Activated CD4-positive, alpha-beta memory T cell treated with anti-CD3 and anti-CD28 coated beads, Interleukin-2, amount 10 ng/mL, durations not matched to agents 7 days and 5 days (primary cell): ENCODE data around the gene FAM184B. TPM values are rescaled to one million over a fixed set of nuclear protein-coding genes. Genes with fewer than 3 reads are reported as not detected.

Experiments used
- CTCF ChIA-PET: fragments of 350-600 bp; sonication (Branson Sonifier 250); formaldehyde crosslinking; loops from one replicate; lab custom pipeline; 2021; ENCODE audit warnings: antibody characterized with exemption, inconsistent platforms; lab: Charles Lee
- POLR2A ChIA-PET: fragments of 350-600 bp; sonication (Branson Sonifier 250); formaldehyde crosslinking; loops from one replicate; lab custom pipeline; 2021; ENCODE audit warnings: antibody characterized with exemption; lab: Charles Lee
- DNase-seq: peaks from one replicate; pipeline ENCODE4 v3.0.0-alpha.2; 2020
- H3K27ac Mint-ChIP-seq: one replicate; pipeline ENCODE4 v1.8.0; 2021; ENCODE audit warnings: mild to moderate bottlenecking, mixed read lengths
- H3K27me3 Mint-ChIP-seq: one replicate; pipeline ENCODE4 v1.8.0; 2021; ENCODE audit warnings: mixed read lengths
- H3K36me3 Mint-ChIP-seq: one replicate; pipeline ENCODE4 v1.8.0; 2021; ENCODE audit warnings: low read depth, mixed read lengths
- H3K4me1 Mint-ChIP-seq: one replicate; pipeline ENCODE4 v1.8.0; 2021; ENCODE audit warnings: mixed read lengths
- H3K4me3 Mint-ChIP-seq: one replicate; pipeline ENCODE4 v1.8.0; 2021; ENCODE audit warnings: mild to moderate bottlenecking, mixed read lengths
- H3K9me3 Mint-ChIP-seq: one replicate; pipeline ENCODE4 v1.8.0; 2021; ENCODE audit warnings: mixed read lengths
- total RNA-seq, 2 experiments: library from RNA; stranded (reverse); gene quantifications; one replicate each; pipeline ENCODE4 v1.2.3, GENCODE V29; 2021

FAM184B gene
- total RNA-seq, 2 experiments from 2014 or later, result not detected

DNA sequence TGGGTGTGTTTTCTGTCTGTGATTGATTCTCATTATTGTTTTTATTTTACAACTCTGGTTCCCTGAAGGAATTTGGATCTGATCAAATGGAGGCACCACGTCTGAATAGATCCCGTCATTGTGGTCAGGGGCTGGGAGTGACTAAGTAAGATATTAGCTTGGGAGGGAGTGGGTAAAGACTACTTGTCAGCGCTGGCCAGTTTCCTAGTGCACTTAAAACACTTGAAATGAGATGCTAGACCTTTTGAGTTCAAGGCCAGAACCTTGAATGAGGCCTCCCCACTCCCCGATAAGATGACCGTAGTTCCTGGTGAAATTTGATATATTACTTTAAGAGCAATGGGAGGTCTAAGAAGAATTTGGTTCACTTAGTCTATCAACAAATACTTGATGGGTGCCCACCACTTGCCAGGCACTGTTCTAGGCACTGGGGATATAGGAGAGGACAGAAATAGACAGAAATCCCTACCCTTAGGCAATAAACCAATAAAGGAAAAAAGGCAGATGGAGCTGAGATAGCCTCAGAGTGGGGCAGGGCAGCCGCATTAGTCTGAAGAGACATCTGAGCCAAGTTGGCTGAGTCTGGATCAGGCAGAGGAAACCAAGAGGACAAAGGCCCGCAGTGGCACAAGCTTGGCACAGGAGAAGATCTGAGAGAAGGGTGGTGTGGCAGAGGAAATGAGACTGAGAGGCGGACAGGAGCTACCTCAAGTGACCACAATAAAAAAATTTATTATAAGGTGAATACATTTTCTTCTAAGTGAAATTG lies 11.8 kb downstream of the FAM184B start:
- Mint-ChIP-seq H3K27me3 (no peaks in the 10 kb centered on the region), H3K4me1 (peaks cover 2% of the 10 kb centered on the region), H3K9me3 (peaks cover 7% of the 10 kb centered on the region), H3K36me3 (no peaks in the 10 kb centered on the region), H3K27ac (no peak overlapping the region), H3K4me3 (no peak overlapping the region)
- CTCF ChIA-PET, result no interaction called here
- POLR2A ChIA-PET, result no interaction called here
- no peak for DNase-seq

DNA sequence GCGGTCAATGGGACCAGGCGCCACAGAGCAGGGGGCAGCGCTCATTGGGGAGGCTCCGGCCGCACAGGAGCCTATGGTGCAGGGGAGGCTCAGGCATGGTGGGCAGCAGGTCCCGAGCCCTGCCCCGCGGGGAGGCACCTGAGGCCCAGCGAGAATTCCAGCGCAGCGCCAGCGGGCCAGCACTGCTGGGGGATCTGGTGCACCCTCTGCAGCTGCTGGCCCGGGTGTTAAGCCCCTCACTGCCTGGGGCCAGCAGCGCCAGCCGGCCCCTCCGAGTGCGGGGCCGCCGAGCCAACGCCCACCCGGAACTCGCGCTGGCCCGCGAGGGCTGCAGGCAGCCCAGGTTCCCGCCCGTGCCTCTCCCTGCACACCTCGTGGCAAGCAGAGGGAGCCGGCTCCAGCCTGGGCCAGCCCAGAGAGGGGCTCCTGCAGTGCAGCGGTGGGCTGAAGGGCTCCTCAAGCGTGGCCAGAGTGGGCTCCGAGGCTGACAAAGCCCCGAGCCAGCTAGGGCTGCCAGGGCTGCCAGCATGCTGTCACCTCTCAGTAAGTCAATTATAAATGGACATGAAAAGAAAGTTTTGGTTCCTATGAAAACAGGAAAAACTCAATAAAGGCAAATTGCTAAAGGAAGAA lies 14.5 kb downstream of the FAM184B start:
- POLR2A ChIA-PET, result no interaction called here
- DNase-seq, result no peak
- CTCF ChIA-PET, result no interaction called here

DNA sequence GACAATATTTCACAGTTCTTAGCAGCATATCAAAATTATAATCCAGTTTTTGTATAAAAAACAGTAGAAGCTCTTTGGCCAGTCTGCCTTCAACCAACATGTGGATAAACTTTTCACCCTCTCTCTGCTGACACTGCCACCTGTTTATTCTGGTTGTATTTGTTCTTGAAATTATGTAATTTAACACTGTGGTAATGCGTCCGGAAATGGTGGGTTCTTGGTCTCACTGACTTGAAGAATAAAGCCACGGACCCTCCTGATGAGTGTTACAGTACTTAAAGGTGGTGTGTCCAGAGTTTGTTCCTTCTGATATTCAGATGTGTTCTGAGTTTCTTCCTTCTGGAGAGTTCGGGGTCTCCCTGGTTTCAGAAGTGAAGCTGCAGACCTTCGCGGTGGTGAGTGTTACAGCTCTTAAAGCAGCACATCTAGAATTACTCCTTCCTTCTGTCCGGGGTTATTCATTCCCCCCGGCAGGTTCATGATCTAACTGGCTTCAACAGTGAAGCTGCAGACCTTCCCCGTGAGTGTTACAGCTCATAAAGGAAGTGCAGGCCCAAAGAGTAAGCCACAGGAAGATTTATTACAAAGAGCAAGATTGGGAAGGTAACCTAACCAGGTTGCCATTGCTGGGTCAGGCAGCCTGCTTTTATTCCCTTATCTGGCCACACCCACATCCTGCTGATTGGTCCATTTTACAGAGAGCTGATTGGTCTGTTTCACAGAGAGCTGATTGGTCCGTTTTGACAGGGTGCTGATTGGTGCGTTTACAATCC lies 15.7 kb downstream of the FAM184B start:
- POLR2A ChIA-PET, result no interaction called here
- Mint-ChIP-seq H3K9me3 (peaks cover 7% of the 10 kb centered on the region), H3K4me3 (no peak overlapping the region), H3K4me1 (peaks cover 2% of the 10 kb centered on the region), H3K27ac (no peak overlapping the region), H3K36me3 (no peaks in the 10 kb centered on the region), H3K27me3 (no peaks in the 10 kb centered on the region)
- no peak for DNase-seq
- CTCF ChIA-PET, result no interaction called here

More for the DNA sequence above, 14.5 kb downstream of the FAM184B start:
- Mint-ChIP-seq H3K9me3 (peaks cover 7% of the 10 kb centered on the region), H3K36me3 (no peaks in the 10 kb centered on the region), H3K27me3 (no peaks in the 10 kb centered on the region), H3K4me3 (no peak overlapping the region), H3K4me1 (peaks cover 2% of the 10 kb centered on the region), H3K27ac (no peak overlapping the region)

DNA sequence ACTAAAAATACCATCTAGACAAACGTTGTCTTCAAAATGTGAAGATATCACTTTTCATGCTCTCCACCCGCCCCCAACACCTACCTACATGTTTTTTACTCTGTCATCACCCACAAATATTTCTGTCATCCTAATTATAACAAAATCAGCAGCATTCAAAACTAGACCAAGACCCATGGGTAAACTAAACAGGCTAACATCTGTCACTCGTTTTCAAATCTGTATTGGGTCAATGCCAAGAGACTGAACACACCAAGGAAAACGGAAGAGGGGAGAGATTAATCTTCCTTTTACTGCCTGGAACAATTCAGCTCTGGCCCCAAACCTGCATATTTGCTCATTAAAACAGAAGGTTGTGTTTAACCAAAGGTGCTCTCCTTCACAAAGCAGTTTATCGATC lies 17.5 kb downstream of the FAM184B start:
- CTCF ChIA-PET, result no interaction called here
- no peak for DNase-seq

DNA sequence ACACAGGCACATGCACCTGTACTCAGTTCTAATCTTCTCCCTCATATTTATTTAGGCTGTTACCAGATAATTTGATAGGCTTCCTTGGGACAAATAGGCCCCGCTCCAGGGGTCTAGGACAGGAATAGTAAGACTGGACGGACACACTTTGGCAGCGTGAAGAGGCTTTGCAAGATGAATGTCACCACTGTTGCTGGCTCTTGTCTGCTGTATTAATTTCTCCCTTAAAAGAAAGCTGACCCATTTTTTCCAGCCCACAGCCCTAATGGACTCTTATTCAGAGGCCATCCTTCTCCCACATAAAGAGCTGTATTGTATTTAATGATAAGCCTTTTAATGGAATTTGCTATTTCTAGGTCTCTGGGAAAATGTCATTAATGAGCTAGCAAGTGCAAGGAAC lies 18.0 kb downstream of the FAM184B start:
- Mint-ChIP-seq H3K27me3 (no peaks in the 10 kb centered on the region), H3K4me1 (peaks cover 2% of the 10 kb centered on the region)
- CTCF ChIA-PET, result no interaction called here

More for the DNA sequence above, 17.5 kb downstream of the FAM184B start:
- Mint-ChIP-seq H3K9me3 (peaks cover 7% of the 10 kb centered on the region), H3K27me3 (no peaks in the 10 kb centered on the region), H3K36me3 (no peaks in the 10 kb centered on the region), H3K27ac (no peak overlapping the region), H3K4me1 (peaks cover 2% of the 10 kb centered on the region), H3K4me3 (no peak overlapping the region)
- POLR2A ChIA-PET, result no interaction called here

DNA sequence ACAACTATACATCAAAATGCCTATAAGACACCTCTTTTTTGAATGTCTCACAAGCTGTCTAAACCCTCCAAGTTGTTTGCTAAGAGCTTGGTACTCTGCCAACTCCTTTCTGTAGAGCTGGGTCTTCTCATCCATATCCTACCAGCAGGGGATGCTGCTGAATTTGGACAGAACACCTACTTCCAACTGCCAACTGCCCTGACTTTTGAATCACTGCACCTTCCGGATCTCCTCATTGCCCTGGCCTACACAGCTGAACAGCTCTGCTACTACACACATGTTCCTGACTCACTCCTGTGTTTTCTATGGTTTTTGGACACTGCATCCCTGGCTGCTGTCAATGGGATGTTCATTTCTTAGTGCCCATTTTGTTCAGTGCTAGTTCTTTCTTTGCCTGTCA lies 18.7 kb downstream of the FAM184B start:
- peaks cover 2% of the 10 kb centered on the region for H3K27me3 Mint-ChIP-seq
- DNase-seq, result no peak
- no peak overlapping the region for H3K4me3 Mint-ChIP-seq
- H3K4me1 Mint-ChIP-seq, result peaks cover 2% of the 10 kb centered on the region
- H3K36me3 Mint-ChIP-seq, result no peaks in the 10 kb centered on the region
- ChIA-PET CTCF (no interaction called here), POLR2A (no interaction called here)
- no peak overlapping the region for H3K27ac Mint-ChIP-seq
- peaks cover 7% of the 10 kb centered on the region for H3K9me3 Mint-ChIP-seq

More for the DNA sequence above, 18.0 kb downstream of the FAM184B start:
- no peak for DNase-seq
- H3K27ac Mint-ChIP-seq, result no peak overlapping the region
- H3K9me3 Mint-ChIP-seq, result peaks cover 7% of the 10 kb centered on the region
- no peaks in the 10 kb centered on the region for H3K36me3 Mint-ChIP-seq
- H3K4me3 Mint-ChIP-seq, result no peak overlapping the region
- POLR2A ChIA-PET, result no interaction called here

DNA sequence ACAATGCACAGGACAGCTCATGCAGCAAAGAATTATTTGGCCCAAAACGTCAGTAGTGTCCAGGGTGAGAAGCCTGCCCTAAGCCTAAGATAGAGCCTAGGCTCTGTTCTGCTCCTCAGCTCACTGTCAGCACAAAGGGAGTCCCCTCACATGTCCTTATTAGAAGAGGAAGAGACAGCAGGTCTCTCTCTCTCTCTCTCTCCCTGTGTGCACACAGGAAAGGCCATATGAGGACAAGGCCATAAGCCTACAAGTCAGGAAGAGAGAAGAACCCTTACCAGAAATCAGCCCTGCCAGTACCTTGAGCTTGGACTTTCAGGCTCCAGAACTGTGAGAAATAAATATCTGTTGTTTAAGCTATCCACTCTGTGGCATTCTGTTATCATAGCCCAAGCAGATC lies 20.4 kb downstream of the FAM184B start:
- POLR2A ChIA-PET, result no interaction called here
- Mint-ChIP-seq H3K4me1 (peaks cover 2% of the 10 kb centered on the region), H3K27me3 (peaks cover 4% of the 10 kb centered on the region), H3K9me3 (peaks cover 3% of the 10 kb centered on the region), H3K4me3 (no peak overlapping the region), H3K27ac (no peak overlapping the region), H3K36me3 (no peaks in the 10 kb centered on the region)
- DNase-seq, result no peak
- CTCF ChIA-PET, result no interaction called here

DNA sequence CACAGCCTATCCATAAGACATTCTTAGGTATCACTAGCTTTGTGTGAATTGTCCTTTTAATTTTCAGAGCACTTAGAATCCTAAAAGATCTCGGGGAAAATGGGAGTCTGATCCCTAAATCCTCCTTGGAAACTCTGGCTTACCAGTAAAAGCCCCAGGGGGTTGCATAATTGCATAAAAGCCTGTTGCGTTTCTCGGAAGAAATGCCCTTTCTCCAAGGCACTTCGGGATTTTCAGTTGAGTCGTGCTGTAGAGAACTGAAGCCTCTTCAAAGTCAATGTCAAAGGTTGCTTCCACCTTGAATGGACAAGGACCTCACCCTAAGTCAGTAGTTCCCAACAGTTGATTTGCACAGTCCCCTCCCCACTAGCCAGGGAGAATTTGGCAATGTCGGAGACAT lies 20.8 kb downstream of the FAM184B start:
- ChIA-PET POLR2A (no interaction called here), CTCF (no interaction called here)
- no peak overlapping the region for H3K27ac Mint-ChIP-seq
- H3K9me3 Mint-ChIP-seq, result no peaks in the 10 kb centered on the region
- no peaks in the 10 kb centered on the region for H3K4me1 Mint-ChIP-seq
- H3K4me3 Mint-ChIP-seq, result no peak overlapping the region
- DNase-seq, result no peak
- no peaks in the 10 kb centered on the region for H3K36me3 Mint-ChIP-seq
- H3K27me3 Mint-ChIP-seq, result peaks cover 7% of the 10 kb centered on the region

DNA sequence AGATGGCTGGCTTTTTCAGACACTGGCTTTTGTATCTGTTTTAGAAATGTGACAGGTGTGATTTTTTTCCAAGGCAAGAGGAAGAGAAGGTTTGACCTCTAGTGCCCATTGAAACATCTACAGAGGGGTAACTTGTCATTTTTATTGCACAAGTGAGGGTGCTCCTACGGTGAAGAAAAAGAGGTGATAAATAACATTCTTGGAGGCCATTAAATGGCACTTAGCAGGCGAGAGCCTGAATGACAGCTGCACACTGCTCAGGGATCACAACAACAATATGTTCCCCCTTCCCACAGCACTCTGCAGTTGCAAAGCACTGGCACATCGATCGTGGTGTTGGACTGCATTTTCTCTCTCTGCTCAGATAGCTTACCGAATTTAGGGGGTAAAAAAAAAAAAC lies 22.9 kb downstream of the FAM184B start:
- Mint-ChIP-seq H3K27me3 (peaks cover 15% of the 10 kb centered on the region), H3K4me3 (no peak overlapping the region), H3K27ac (no peak overlapping the region), H3K4me1 (no peaks in the 10 kb centered on the region), H3K9me3 (no peaks in the 10 kb centered on the region), H3K36me3 (no peaks in the 10 kb centered on the region)
- POLR2A ChIA-PET, result no interaction called here
- DNase-seq, result no peak
- CTCF ChIA-PET, result no interaction called here

DNA sequence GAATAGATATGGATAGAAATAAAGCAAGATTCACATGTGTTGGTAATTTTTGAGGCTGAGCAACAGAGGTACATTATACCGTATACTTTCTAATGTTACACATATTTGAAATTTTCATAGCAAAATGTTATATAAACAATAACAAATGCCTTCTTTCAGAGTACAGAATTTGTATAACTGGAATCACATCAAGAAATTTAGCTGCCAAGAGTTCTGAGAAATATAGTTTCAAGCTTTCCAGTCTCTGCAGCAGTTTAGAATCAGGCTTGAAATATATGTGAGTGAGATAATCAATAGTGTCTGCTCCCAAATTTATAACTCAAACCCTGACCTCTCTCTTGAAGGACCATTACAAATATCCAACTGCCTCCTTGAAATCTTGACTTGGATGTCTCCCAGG lies 23.8 kb downstream of the FAM184B start:
- Mint-ChIP-seq H3K4me3 (no peak overlapping the region), H3K36me3 (no peaks in the 10 kb centered on the region), H3K27ac (no peak overlapping the region), H3K4me1 (no peaks in the 10 kb centered on the region), H3K27me3 (peaks cover 17% of the 10 kb centered on the region), H3K9me3 (no peaks in the 10 kb centered on the region)
- ChIA-PET POLR2A (no interaction called here), CTCF (no interaction called here)
- DNase-seq, result no peak

DNA sequence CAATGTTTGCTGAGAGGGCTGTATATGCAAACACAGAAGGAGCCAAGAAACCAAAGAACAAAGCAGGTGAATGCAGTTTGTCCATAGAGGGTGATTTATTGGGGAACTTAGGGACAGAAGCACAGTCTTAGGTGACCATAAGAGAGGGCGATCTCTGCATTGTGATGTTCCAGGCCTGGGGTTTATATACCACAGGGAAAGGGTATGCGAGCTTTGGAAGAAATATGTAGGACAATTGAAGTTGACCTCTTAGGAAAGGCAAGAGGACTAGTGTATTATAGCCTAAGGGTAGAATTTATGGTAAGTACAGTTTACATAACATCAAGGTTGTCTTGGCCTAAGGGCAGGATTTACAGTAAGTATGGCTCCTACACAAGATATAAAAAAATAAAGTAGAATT lies 27.8 kb downstream of the FAM184B start:
- Mint-ChIP-seq H3K9me3 (no peaks in the 10 kb centered on the region), H3K4me1 (no peaks in the 10 kb centered on the region), H3K36me3 (no peaks in the 10 kb centered on the region), H3K4me3 (no peak overlapping the region), H3K27me3 (peaks cover 19% of the 10 kb centered on the region), H3K27ac (no peak overlapping the region)
- CTCF ChIA-PET, result no interaction called here
- POLR2A ChIA-PET, result no interaction called here
- DNase-seq, result no peak

DNA sequence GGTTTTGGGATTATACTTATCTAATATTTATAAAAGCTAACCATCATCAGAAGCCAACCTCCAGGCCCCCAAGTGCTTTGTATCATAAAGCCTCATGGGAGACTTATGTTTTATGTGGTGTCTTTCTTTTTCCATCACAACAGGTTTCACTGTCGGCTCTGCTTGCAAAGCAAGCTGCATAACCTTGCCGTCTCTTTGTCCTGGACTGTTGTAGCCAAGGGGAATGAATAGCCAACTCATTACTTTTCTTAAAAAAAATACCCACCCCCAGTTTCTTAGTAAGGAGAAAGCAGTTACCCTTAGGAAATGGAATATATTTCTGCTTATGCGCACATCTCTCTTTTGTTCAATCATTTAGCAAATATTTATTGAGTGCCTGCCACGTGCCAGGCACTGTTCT lies 40.7 kb downstream of the FAM184B start:
- no peak for DNase-seq
- POLR2A ChIA-PET, result no interaction called here
- Mint-ChIP-seq H3K9me3 (no peaks in the 10 kb centered on the region), H3K36me3 (no peaks in the 10 kb centered on the region), H3K4me3 (no peak overlapping the region), H3K27me3 (no peaks in the 10 kb centered on the region), H3K27ac (no peak overlapping the region), H3K4me1 (no peaks in the 10 kb centered on the region)
- CTCF ChIA-PET, result no interaction called here

DNA sequence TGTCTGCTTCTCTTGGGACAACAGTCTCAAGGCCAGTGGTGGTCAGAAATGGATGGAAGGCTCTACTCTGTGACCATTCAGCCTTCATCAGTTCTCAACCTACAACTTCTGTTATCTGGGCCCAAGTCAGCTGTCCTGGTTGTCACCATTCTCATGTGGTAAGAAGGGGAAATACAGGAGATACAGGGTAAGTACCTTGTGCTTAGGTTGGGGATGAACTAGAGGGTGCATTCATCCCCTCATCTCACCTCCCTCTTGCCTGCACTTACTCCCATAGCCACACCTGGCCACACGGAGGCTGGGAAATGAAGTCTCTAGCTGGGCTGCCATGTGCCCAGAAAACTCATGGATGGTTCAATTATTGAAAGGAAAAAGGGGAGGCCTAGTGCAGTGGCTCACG lies 44.9 kb downstream of the FAM184B start:
- peaks cover 2% of the 10 kb centered on the region for H3K27me3 Mint-ChIP-seq
- H3K36me3 Mint-ChIP-seq, result no peaks in the 10 kb centered on the region
- no peaks in the 10 kb centered on the region for H3K9me3 Mint-ChIP-seq
- CTCF ChIA-PET, result no interaction called here
- H3K27ac Mint-ChIP-seq, result no peak overlapping the region
- no peak overlapping the region for H3K4me3 Mint-ChIP-seq
- DNase-seq, result no peak
- H3K4me1 Mint-ChIP-seq, result no peaks in the 10 kb centered on the region
- POLR2A ChIA-PET, result no interaction called here
